Activated T-cell treated with anti-CD3 and anti-CD28 coated beads, Interleukin-2, amount 50 U/mL, for 24 hours (primary cell): Measurements from ENCODE around the gene MYB.
A peak's percentile ranks its signal among the peaks of the same experiment; 100 is the strongest.

Experiments used
- DNase-seq: peaks from one replicate; pipeline ENCODE4 v3.0.0-alpha.2; 2020
- H3K27ac Mint-ChIP-seq: 2 replicates; pipeline ENCODE4 v1.8.0; 2020; ENCODE audit warnings: mild to moderate bottlenecking, mixed read lengths
- H3K27me3 Mint-ChIP-seq: 2 replicates; pipeline ENCODE4 v1.8.0; 2020; ENCODE audit warnings: mixed read lengths
- H3K36me3 Mint-ChIP-seq: 2 replicates; pipeline ENCODE4 v1.8.0; 2020; ENCODE audit warnings: low read depth, mixed read lengths
- H3K4me1 Mint-ChIP-seq: 2 replicates; pipeline ENCODE4 v1.8.0; 2020; ENCODE audit warnings: low read depth, mixed read lengths
- H3K4me3 Mint-ChIP-seq: 2 replicates; pipeline ENCODE4 v1.8.0; 2020; ENCODE audit warnings: mild to moderate bottlenecking, moderate library complexity, mixed read lengths
- H3K9me3 Mint-ChIP-seq: 2 replicates; pipeline ENCODE4 v1.8.0; 2020; ENCODE audit warnings: mixed read lengths

Gene MYB

GRCh38 chr6:135213616-135214015 lies 32.5 kb downstream of the MYB start:
- Mint-ChIP-seq H3K36me3 (peaks cover 90% of the 10 kb centered on the region), H3K9me3 (no peaks in the 10 kb centered on the region), H3K27me3 (no peaks in the 10 kb centered on the region), H3K27ac (peak overlapping the region; percentile 70), H3K4me3 (no peak overlapping the region), H3K4me1 (peaks cover 44% of the 10 kb centered on the region)
- no peak for DNase-seq

DNA sequence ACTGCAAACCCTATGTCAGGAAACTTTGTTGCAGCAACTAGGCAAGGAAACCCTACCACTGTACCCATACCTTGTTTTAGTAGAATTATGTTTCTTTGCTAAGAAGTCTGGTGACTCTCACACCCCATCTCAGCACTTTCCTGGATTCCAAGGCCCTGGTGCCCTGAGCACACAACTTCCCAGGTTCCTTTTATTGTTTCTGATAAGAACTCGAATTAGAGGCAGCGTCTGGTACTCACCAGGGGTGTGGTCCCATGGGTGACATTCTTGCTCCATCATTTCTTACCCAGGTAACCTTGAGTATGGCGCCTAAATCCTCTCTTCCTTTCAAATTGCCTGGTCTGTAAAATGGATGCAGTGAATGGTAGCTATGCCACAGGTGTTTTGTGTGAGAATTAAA lies 34.1 kb downstream of the MYB start:
- Mint-ChIP-seq H3K36me3 (peaks cover 91% of the 10 kb centered on the region), H3K4me3 (no peak overlapping the region), H3K27me3 (no peaks in the 10 kb centered on the region), H3K9me3 (no peaks in the 10 kb centered on the region), H3K27ac (no peak overlapping the region), H3K4me1 (peaks cover 30% of the 10 kb centered on the region)
- no peak for DNase-seq

- Mint-ChIP-seq H3K27ac (no peak overlapping the region), H3K9me3 (no peaks in the 10 kb centered on the region), H3K36me3 (peaks cover 91% of the 10 kb centered on the region), H3K4me1 (peaks cover 26% of the 10 kb centered on the region), H3K4me3 (no peak overlapping the region), H3K27me3 (no peaks in the 10 kb centered on the region)
- no peak for DNase-seq
These were observed 34.5 kb downstream of the MYB start for GRCh38 chr6:135215563-135215962.

- no peak overlapping the region for H3K4me3 Mint-ChIP-seq
- H3K36me3 Mint-ChIP-seq, result peaks cover 72% of the 10 kb centered on the region
- peaks cover 9% of the 10 kb centered on the region for H3K4me1 Mint-ChIP-seq
- no peak overlapping the region for H3K27ac Mint-ChIP-seq
- no peak for DNase-seq
- no peaks in the 10 kb centered on the region for H3K9me3 Mint-ChIP-seq
- no peaks in the 10 kb centered on the region for H3K27me3 Mint-ChIP-seq
These were observed 36.6 kb downstream of the MYB start for GRCh38 chr6:135217663-135218062.

GRCh38 chr6:135219346-135219745 lies 38.2 kb downstream of the MYB start:
- Mint-ChIP-seq H3K4me3 (no peak overlapping the region), H3K36me3 (peaks cover 63% of the 10 kb centered on the region), H3K27ac (no peak overlapping the region), H3K4me1 (peaks cover 13% of the 10 kb centered on the region), H3K27me3 (no peaks in the 10 kb centered on the region), H3K9me3 (no peaks in the 10 kb centered on the region)
- DNase-seq, result no peak

DNA sequence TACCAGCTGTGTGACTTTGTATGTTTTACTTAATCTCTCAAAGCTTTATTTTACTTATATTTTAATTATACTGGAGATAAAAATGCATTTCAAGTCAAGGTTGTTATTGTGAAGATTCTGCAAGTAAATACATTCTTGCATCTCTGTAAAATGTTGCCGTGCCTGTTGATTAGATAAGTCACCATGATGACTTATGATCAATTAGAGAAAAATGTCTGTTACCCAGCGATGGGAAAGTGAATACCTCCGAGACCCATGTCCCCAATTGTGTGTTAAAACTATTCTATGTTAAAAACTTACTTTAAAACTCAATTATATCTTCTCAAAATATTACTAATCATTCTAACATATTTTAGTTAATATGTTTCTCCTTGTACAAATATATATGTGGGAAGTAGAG lies 39.9 kb downstream of the MYB start:
- Mint-ChIP-seq H3K27ac (no peak overlapping the region), H3K9me3 (no peaks in the 10 kb centered on the region), H3K4me1 (peaks cover 13% of the 10 kb centered on the region), H3K4me3 (no peak overlapping the region), H3K27me3 (no peaks in the 10 kb centered on the region), H3K36me3 (peaks cover 48% of the 10 kb centered on the region)
- no peak for DNase-seq

- Mint-ChIP-seq H3K27ac (no peak overlapping the region), H3K4me3 (no peak overlapping the region), H3K27me3 (no peaks in the 10 kb centered on the region), H3K9me3 (no peaks in the 10 kb centered on the region), H3K36me3 (peaks cover 44% of the 10 kb centered on the region), H3K4me1 (peaks cover 14% of the 10 kb centered on the region)
- no peak for DNase-seq
These were observed 40.4 kb downstream of the MYB start for GRCh38 chr6:135221505-135221904.

DNA sequence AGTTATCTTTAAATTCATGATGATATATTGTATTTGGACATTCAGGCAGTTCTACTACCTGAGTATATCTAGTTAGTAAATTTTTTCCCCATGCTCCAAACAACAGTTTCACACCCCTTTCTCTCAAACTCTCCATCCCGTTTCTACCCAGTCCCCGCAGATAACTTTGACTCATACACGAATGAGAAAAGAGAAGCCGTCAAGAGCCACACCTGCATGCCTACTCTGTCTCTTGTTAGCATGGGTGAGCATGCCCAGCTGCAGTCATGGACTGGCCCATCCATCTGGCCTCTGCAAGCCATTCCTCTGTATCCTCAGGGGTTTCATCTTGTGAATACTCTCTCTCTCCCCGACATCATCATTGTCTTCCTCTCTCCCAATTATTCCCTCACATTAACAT lies 41.5 kb downstream of the MYB start:
- no peak for DNase-seq
- Mint-ChIP-seq H3K4me3 (no peak overlapping the region), H3K4me1 (peaks cover 23% of the 10 kb centered on the region), H3K27ac (peak overlapping the region; percentile 15), H3K9me3 (no peaks in the 10 kb centered on the region), H3K36me3 (peaks cover 33% of the 10 kb centered on the region), H3K27me3 (no peaks in the 10 kb centered on the region)

DNA sequence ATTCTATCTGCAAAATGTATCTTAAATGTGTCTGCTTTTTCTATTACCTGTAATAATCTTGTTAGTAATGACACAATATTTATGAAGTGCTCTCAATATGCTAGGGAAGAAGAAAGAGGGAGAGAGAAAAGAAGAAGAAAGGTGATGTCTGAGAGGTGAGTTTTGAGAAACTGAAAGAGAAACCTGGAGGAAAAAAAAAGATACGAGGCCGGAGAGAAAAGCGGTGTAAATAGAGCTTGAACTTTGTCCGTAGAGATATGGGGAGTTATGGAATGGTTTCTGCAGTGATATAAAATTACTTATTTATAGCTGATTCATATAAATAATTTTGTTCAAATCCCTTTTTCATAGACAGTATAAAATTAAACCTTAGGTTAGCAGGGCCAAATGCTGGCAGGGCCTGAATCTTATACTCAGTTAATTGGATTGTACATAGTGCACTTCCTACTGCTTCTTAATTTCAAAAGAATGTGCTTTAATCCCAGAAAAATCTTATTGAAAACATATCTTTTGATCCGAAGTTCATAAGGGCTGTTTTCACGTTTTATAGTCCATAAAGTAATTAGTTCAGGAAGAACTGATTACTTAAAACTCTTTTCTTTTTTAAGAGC lies 43.0 kb downstream of the MYB start:
- H3K4me3 Mint-ChIP-seq, result peak overlapping the region; percentile 57
- H3K4me1 Mint-ChIP-seq, result peaks cover 23% of the 10 kb centered on the region
- peaks cover 20% of the 10 kb centered on the region for H3K36me3 Mint-ChIP-seq
- no peaks in the 10 kb centered on the region for H3K9me3 Mint-ChIP-seq
- DNase-seq, result no peak
- H3K27me3 Mint-ChIP-seq, result no peaks in the 10 kb centered on the region
- H3K27ac Mint-ChIP-seq, result peak overlapping the region; percentile 74

GRCh38 chr6:135225911-135226310 lies 44.8 kb downstream of the MYB start:
- Mint-ChIP-seq H3K4me3 (no peak overlapping the region), H3K9me3 (no peaks in the 10 kb centered on the region), H3K27ac (no peak overlapping the region), H3K27me3 (no peaks in the 10 kb centered on the region), H3K36me3 (peaks cover 6% of the 10 kb centered on the region), H3K4me1 (peaks cover 23% of the 10 kb centered on the region)
- no peak for DNase-seq

GRCh38 chr6:135226537-135226936 lies 45.4 kb downstream of the MYB start:
- no peak for DNase-seq
- no peak overlapping the region for H3K27ac Mint-ChIP-seq
- no peak overlapping the region for H3K4me3 Mint-ChIP-seq
- H3K27me3 Mint-ChIP-seq, result no peaks in the 10 kb centered on the region
- peaks cover 6% of the 10 kb centered on the region for H3K36me3 Mint-ChIP-seq
- peaks cover 28% of the 10 kb centered on the region for H3K4me1 Mint-ChIP-seq
- H3K9me3 Mint-ChIP-seq, result no peaks in the 10 kb centered on the region

- peaks cover 32% of the 10 kb centered on the region for H3K4me1 Mint-ChIP-seq
- H3K9me3 Mint-ChIP-seq, result no peaks in the 10 kb centered on the region
- no peaks in the 10 kb centered on the region for H3K27me3 Mint-ChIP-seq
- H3K27ac Mint-ChIP-seq, result no peak overlapping the region
- H3K36me3 Mint-ChIP-seq, result peaks cover 6% of the 10 kb centered on the region
- no peak for DNase-seq
- H3K4me3 Mint-ChIP-seq, result no peak overlapping the region
These were observed 46.2 kb downstream of the MYB start for GRCh38 chr6:135227349-135227748.

GRCh38 chr6:135227758-135228157 lies 46.6 kb downstream of the MYB start:
- Mint-ChIP-seq H3K27me3 (no peaks in the 10 kb centered on the region), H3K4me3 (no peak overlapping the region), H3K4me1 (peaks cover 29% of the 10 kb centered on the region), H3K36me3 (peaks cover 5% of the 10 kb centered on the region), H3K9me3 (no peaks in the 10 kb centered on the region), H3K27ac (no peak overlapping the region)
- no peak for DNase-seq

DNA sequence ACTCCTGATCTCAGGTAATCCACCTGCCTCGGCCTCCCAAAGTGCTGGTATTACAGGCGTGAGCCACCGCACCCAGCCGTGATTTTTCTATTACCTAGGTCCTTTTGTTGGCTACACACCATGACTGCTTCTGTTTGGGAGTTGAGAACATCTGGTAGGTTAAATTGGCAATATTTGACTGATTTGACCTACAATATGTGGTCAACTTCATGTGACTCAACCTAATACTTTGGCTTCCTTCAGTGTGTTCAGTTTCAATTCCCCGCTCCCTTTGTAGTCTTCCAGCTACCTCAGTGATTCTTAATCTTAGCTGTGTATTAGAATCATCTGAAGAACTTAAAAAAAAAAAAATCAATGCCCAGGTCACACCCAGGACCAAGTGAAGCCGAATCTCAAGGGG lies 47.4 kb downstream of the MYB start:
- H3K9me3 Mint-ChIP-seq, result no peaks in the 10 kb centered on the region
- DNase-seq, result no peak
- no peaks in the 10 kb centered on the region for H3K27me3 Mint-ChIP-seq
- H3K36me3 Mint-ChIP-seq, result peaks cover under 1% of the 10 kb centered on the region
- peaks cover 25% of the 10 kb centered on the region for H3K4me1 Mint-ChIP-seq
- no peak overlapping the region for H3K27ac Mint-ChIP-seq
- no peak overlapping the region for H3K4me3 Mint-ChIP-seq

GRCh38 chr6:135229996-135230395 lies 48.9 kb downstream of the MYB start:
- H3K9me3 Mint-ChIP-seq, result no peaks in the 10 kb centered on the region
- no peaks in the 10 kb centered on the region for H3K36me3 Mint-ChIP-seq
- H3K4me1 Mint-ChIP-seq, result peaks cover 24% of the 10 kb centered on the region
- no peak overlapping the region for H3K27ac Mint-ChIP-seq
- no peak overlapping the region for H3K4me3 Mint-ChIP-seq
- no peaks in the 10 kb centered on the region for H3K27me3 Mint-ChIP-seq
- DNase-seq, result no peak
